HG02571 (cell line): ENCODE data around the gene KIF3A.

Experiments used
- ATAC-seq: cut with Tn5 transposase; IDR thresholded peaks from one replicate; pipeline ENCODE4 v1.9.1; 2021; ENCODE audit warnings: mild to moderate bottlenecking, moderate library complexity; ENCODE audit not compliant: unreplicated experiment

The KIF3A gene

GRCh38 chr5:132736853-132737833 is at the start of gene KIF3A:
Gene KIF3A, minus strand, starts transcription at chr5:132737546. Its CDS starts 127 bp downstream, at chr5:132737419.
- ATAC-seq = peak; percentile 76

GRCh38 chr5:132787076-132787475 is 49.7 kb upstream of the KIF3A start:
- ATAC-seq = no peak

- ATAC-seq = no peak
Measured at GRCh38 chr5:132785864-132786263, 48.5 kb upstream of the KIF3A start.

- ATAC-seq = no peak
Measured at GRCh38 chr5:132785365-132785764, 48.0 kb upstream of the KIF3A start.

GRCh38 chr5:132782101-132782500 is 44.8 kb upstream of the KIF3A start:
- no peak for ATAC-seq

GRCh38 chr5:132781029-132781428 is 43.7 kb upstream of the KIF3A start:
- ATAC-seq = no peak

GRCh38 chr5:132780577-132780976 is 43.2 kb upstream of the KIF3A start:
- ATAC-seq = no peak

GRCh38 chr5:132779961-132780360 is 42.6 kb upstream of the KIF3A start:
- ATAC-seq = no peak

GRCh38 chr5:132778856-132779255 is 41.5 kb upstream of the KIF3A start:
- ATAC-seq = no peak

GRCh38 chr5:132778129-132778528 is 40.8 kb upstream of the KIF3A start:
- ATAC-seq = no peak

- ATAC-seq = no peak
Measured at GRCh38 chr5:132777209-132778069, 40.1 kb upstream of the KIF3A start, which contains the start of gene SEPTIN8. Gene SEPTIN8, minus strand, starts transcription at chr5:132777239. Its CDS starts 102 bp downstream, at chr5:132777137.

- no peak for ATAC-seq
Measured at GRCh38 chr5:132776938-132777208, 39.5 kb upstream of the KIF3A start.

GRCh38 chr5:132776131-132776937 is 39.0 kb upstream of the KIF3A start:
- no peak for ATAC-seq

- ATAC-seq = no peak
Measured at GRCh38 chr5:132775476-132775961, 38.2 kb upstream of the KIF3A start.

- ATAC-seq = no peak
Measured at GRCh38 chr5:132774896-132775295, 37.5 kb upstream of the KIF3A start.

- no peak for ATAC-seq
Measured at GRCh38 chr5:132774406-132774805, 37.1 kb upstream of the KIF3A start.

GRCh38 chr5:132773601-132774355 is 36.4 kb upstream of the KIF3A start:
- no peak for ATAC-seq

GRCh38 chr5:132773114-132773513 is 35.8 kb upstream of the KIF3A start:
- no peak for ATAC-seq

GRCh38 chr5:132772291-132773070 is 35.1 kb upstream of the KIF3A start:
- no peak for ATAC-seq
